Measurements from ENCODE around the gene LRP2. TPM values are rescaled to one million over a fixed set of nuclear protein-coding genes. Genes with fewer than 3 reads are reported as not detected.

Gene LRP2
- total and polyA plus RNA-seq, 2 of the 8 experiments (the other 6 are each of a cell fraction or from before 2014, with no cell fraction given) = 2.0 to 2.9 TPM

GRCh38 chr2:169361706-169362117, 622 bp downstream of the LRP2 start (continued):
- TF ChIP-seq SRF (IDR thresholded peaks at IDR 0.05; ENCODE audit: low read depth, low read length) (no peak), MAX (IDR thresholded peaks at IDR 0.05) (no peak), TEAD4 (IDR thresholded peaks at IDR 0.05; ENCODE audit: low read depth, low read length) (no peak), ATF3 (IDR thresholded peaks at IDR 0.05; ENCODE audit: insufficient read depth, low read depth, low read length) (no peak), EGR1 (IDR thresholded peaks at IDR 0.05; ENCODE audit: borderline replicate concordance, low read depth, low read length) (no peak), MAFK (IDR thresholded peaks at IDR 0.05; ENCODE audit: low read depth, low read length) (no peak), SIX5 (IDR thresholded peaks at IDR 0.05; ENCODE audit: low read depth, low read length) (no peak), TCF12 (IDR thresholded peaks at IDR 0.05; ENCODE audit: low read depth, low read length) (no peak), RAD21 (IDR thresholded peaks at IDR 0.05 in 1 of 2, conservative IDR thresholded peaks at IDR 0.05 in 1 of 2; ENCODE audit: low read depth in 2 of 2, low read length in 2 of 2) (peak in 1 of 2 experiments; percentile 15; a peak in 1 of 4 replicates), FOSL1 (IDR thresholded peaks at IDR 0.05; ENCODE audit: insufficient read depth, low read depth, low read length) (no peak), CTBP2 (IDR thresholded peaks at IDR 0.05; ENCODE audit: borderline replicate concordance, insufficient read depth, insufficient read length, low read length) (no peak), POLR2A (IDR thresholded peaks at IDR 0.05; ENCODE audit: control extremely low read depth in 1 of 2, low read depth in 2 of 2, low read length in 2 of 2) (no peak), KDM4A (IDR thresholded peaks at IDR 0.05; ENCODE audit: low read depth, low read length, severe bottlenecking) (no peak), SP1 (IDR thresholded peaks at IDR 0.05; ENCODE audit: low read depth, low read length) (no peak), SIN3A (conservative IDR thresholded peaks at IDR 0.05 in 1 of 2, IDR thresholded peaks at IDR 0.05 in 1 of 2; ENCODE audit: low read depth in 1 of 2, low read length in 2 of 2) (0 out of 4 replicates have a peak, but pooled peaks of 1 of the 2 experiments have one; percentile 7), HDAC6 (IDR thresholded peaks at IDR 0.05; ENCODE audit: low read depth, low read length) (no peak), PHF8 (conservative IDR thresholded peaks at IDR 0.05; ENCODE audit: low read depth, low read length) (0 out of 2 replicates have a peak, but pooled peaks have one; percentile 16), BCL11A (IDR thresholded peaks at IDR 0.05; ENCODE audit: low read depth in 2 of 2, low read length in 2 of 2) (no peak), ZNF274 (IDR thresholded peaks at IDR 0.05; ENCODE audit: borderline replicate concordance, extremely low read depth, low read length) (no peak), TBP (IDR thresholded peaks at IDR 0.05; ENCODE audit: low read depth, low read length) (no peak), POU5F1 (IDR thresholded peaks at IDR 0.05; ENCODE audit: low read depth, low read length) (no peak), CREB1 (IDR thresholded peaks at IDR 0.05) (no peak), SUZ12 (IDR thresholded peaks at IDR 0.05; ENCODE audit: low read length) (0 out of 2 replicates have a peak, but pooled peaks have one; percentile 5)
- TF ChIP-seq, protein P1, sequence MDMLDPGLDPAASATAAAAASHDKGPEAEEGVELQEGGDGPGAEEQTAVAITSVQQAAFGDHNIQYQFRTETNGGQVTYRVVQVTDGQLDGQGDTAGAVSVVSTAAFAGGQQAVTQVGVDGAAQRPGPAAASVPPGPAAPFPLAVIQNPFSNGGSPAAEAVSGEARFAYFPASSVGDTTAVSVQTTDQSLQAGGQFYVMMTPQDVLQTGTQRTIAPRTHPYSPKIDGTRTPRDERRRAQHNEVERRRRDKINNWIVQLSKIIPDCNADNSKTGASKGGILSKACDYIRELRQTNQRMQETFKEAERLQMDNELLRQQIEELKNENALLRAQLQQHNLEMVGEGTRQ (IDR thresholded peaks at IDR 0.05; ENCODE audit: low read length) = no peak

Measured in H1 (cell line).